KMS-11 (cell line): Measurements from ENCODE around the gene DENND1A.

Source experiments
- H2AFZ ChIP-seq: fragments of 200-600 bp; sonication (generic); 2 replicates; pipeline ENCODE4 v1.6.1; 2016; ENCODE audit warnings: antibody characterized with exemption, mixed run types, low read depth
- H3K27ac ChIP-seq: fragments of 200-600 bp; sonication (generic); 2 replicates; pipeline ENCODE4 v1.6.1; 2016; ENCODE audit warnings: mild to moderate bottlenecking, mixed run types
- H3K27me3 ChIP-seq: fragments of 200-600 bp; sonication (generic); 2 replicates; pipeline ENCODE4 v1.6.1; 2017; ENCODE audit warnings: mild to moderate bottlenecking, low read depth, mixed run types, moderate library complexity; ENCODE audit not compliant: insufficient read depth
- H3K36me3 ChIP-seq: fragments of 200-600 bp; sonication (generic); 2 replicates; pipeline ENCODE4 v1.6.1; 2017; ENCODE audit warnings: mild to moderate bottlenecking, mixed run types; ENCODE audit not compliant: insufficient read depth
- H3K4me1 ChIP-seq: fragments of 200-600 bp; sonication (generic); 2 replicates; pipeline ENCODE4 v1.6.1; 2016; ENCODE audit warnings: mild to moderate bottlenecking, low read depth, mixed run types; ENCODE audit not compliant: poor library complexity, severe bottlenecking
- H3K4me2 ChIP-seq: fragments of 200-600 bp; sonication (generic); 2 replicates; pipeline ENCODE4 v1.7.0; 2016; ENCODE audit warnings: mild to moderate bottlenecking, mixed run types
- H3K4me3 ChIP-seq: fragments of 200-600 bp; sonication (generic); IDR thresholded peaks from 2 replicates; pipeline ENCODE4 v1.6.1; 2017; ENCODE audit warnings: low read depth, low read length, mixed read lengths; ENCODE audit not compliant: insufficient read depth
- H3K79me2 ChIP-seq: fragments of 200-600 bp; sonication (generic); 2 replicates; pipeline ENCODE4 v1.6.1; 2016; ENCODE audit warnings: low read depth, mixed run types; ENCODE audit not compliant: insufficient read depth
- H3K9ac ChIP-seq: fragments of 200-600 bp; sonication (generic); 2 replicates; pipeline ENCODE4 v1.6.1; 2016; ENCODE audit warnings: mild to moderate bottlenecking, mixed run types
- H4K20me1 ChIP-seq: fragments of 200-600 bp; sonication (generic); 2 replicates; pipeline ENCODE4 v1.6.1; 2016; ENCODE audit warnings: mild to moderate bottlenecking, mixed run types; ENCODE audit not compliant: insufficient read depth
- CTCF ChIP-seq: fragments of 200-600 bp; sonication (generic); conservative IDR thresholded peaks from 2 replicates; pipeline ENCODE4 v1.6.1; 2017; ENCODE audit warnings: low read depth, mild to moderate bottlenecking, antibody characterized with exemption, low read length, moderate library complexity, mixed read lengths

DENND1A gene

GRCh38 chr9:123478160-123478559 lies 451.8 kb downstream of the DENND1A start:
- no peak for TF ChIP-seq CTCF
- Histone ChIP-seq H3K4me3 (no peak overlapping the region), H3K79me2 (no peaks in the 10 kb centered on the region), H3K27me3 (no peaks in the 10 kb centered on the region), H3K36me3 (no peaks in the 10 kb centered on the region), H3K9ac (no peak overlapping the region), H3K27ac (no peak overlapping the region), H2AFZ (no peak overlapping the region), H3K4me1 (no peaks in the 10 kb centered on the region), H3K4me2 (no peak overlapping the region), H4K20me1 (no peaks in the 10 kb centered on the region)

GRCh38 chr9:123475407-123475806 lies 454.5 kb downstream of the DENND1A start:
- H4K20me1 ChIP-seq = no peaks in the 10 kb centered on the region
- no peak overlapping the region for H3K9ac ChIP-seq
- no peaks in the 10 kb centered on the region for H3K36me3 ChIP-seq

GRCh38 chr9:123472862-123473614 lies 456.9 kb downstream of the DENND1A start:
- H3K4me3 ChIP-seq = no peak overlapping the region
- no peak overlapping the region for H3K9ac ChIP-seq
- no peak overlapping the region for H3K4me2 ChIP-seq
- H3K79me2 ChIP-seq = no peaks in the 10 kb centered on the region
- no peak overlapping the region for H2AFZ ChIP-seq
- H3K27ac ChIP-seq = no peak overlapping the region
- H4K20me1 ChIP-seq = no peaks in the 10 kb centered on the region
- H3K36me3 ChIP-seq = no peaks in the 10 kb centered on the region
- no peaks in the 10 kb centered on the region for H3K27me3 ChIP-seq
- no peak for TF ChIP-seq CTCF
- H3K4me1 ChIP-seq = no peaks in the 10 kb centered on the region

More at GRCh38 chr9:123475407-123475806, 454.5 kb downstream of the DENND1A start:
- Histone ChIP-seq H3K27me3 (no peaks in the 10 kb centered on the region), H3K79me2 (no peaks in the 10 kb centered on the region), H3K4me3 (no peak overlapping the region), H3K4me2 (no peak overlapping the region), H3K4me1 (no peaks in the 10 kb centered on the region), H2AFZ (no peak overlapping the region), H3K27ac (no peak overlapping the region)
- no peak for TF ChIP-seq CTCF

GRCh38 chr9:123471843-123472570 lies 457.9 kb downstream of the DENND1A start:
- no peaks in the 10 kb centered on the region for H3K79me2 ChIP-seq
- no peaks in the 10 kb centered on the region for H3K4me1 ChIP-seq
- H3K27ac ChIP-seq = no peak overlapping the region
- H3K36me3 ChIP-seq = no peaks in the 10 kb centered on the region
- no peak overlapping the region for H3K4me2 ChIP-seq
- no peak overlapping the region for H3K4me3 ChIP-seq
- no peaks in the 10 kb centered on the region for H4K20me1 ChIP-seq
- H2AFZ ChIP-seq = no peak overlapping the region
- no peaks in the 10 kb centered on the region for H3K27me3 ChIP-seq
- TF ChIP-seq CTCF = no peak
- no peak overlapping the region for H3K9ac ChIP-seq
